Measurements from ENCODE around the gene MYOM3. TPM values are rescaled to one million over a fixed set of nuclear protein-coding genes. Genes with fewer than 3 reads are reported as not detected.

MYOM3 gene
- polyA plus RNA-seq, 2 of the 4 experiments (the other 2 are of a cell fraction) = 2.6 to 8.5 TPM

- Histone ChIP-seq H3K27ac (peak overlapping the region; percentile 86 to 94), H3K4me3 (peak overlapping the region; percentile 50), H3K4me1 (peaks cover 37% of the 10 kb centered on the region), H3K4me2 (peak overlapping the region; percentile 98), H3K9me3 (no peaks in the 10 kb centered on the region)
- TF ChIP-seq ZNF302 (CRISPR knock-in tag; IDR thresholded peaks at IDR 0.05) = no peak
- peak; percentile 72; the same call in 1 of the 2 replicates for TF ChIP-seq KDM1A (IDR thresholded peaks at IDR 0.05; ENCODE audit: low read depth)
- TF ChIP-seq RAD21 (conservative IDR thresholded peaks at IDR 0.05 in 1 of 2, IDR thresholded peaks at IDR 0.05 in 1 of 2) = no peak
- TF ChIP-seq ZSCAN20 (CRISPR knock-in tag; IDR thresholded peaks at IDR 0.05) = no peak
- TF ChIP-seq HMGXB4 (CRISPR knock-in tag; IDR thresholded peaks at IDR 0.05; ENCODE audit: borderline replicate concordance) = no peak
- no peak for TF ChIP-seq HOXB13 (CRISPR knock-in tag; IDR thresholded peaks at IDR 0.05; ENCODE audit: low read depth)
- ChIA-PET CTCF (interaction anchor here (0.8 kb wide), 1 partner anchor 26 kb away, joined by 3 read pairs; no protein-coding TSS in a partner anchor), POLR2A (interaction anchor here (0.9 kb wide), 1 partner anchor 9 kb away, joined by 3 read pairs; no protein-coding TSS in a partner anchor)
- no peak for FAIRE-seq
- WGBS (ENCODE audit: missing lambda C conversion rate) = 71% methylated on average over 1 of the region's 1 CpG
- DNase-seq (ENCODE audit: low read depth in 1 of 2, low spot score in 1 of 2) = no peak
- no peak for ATAC-seq
These were observed 2.8 kb downstream of the MYOM3 start for GRCh38 chr1:24109166-24109483.

- FAIRE-seq = no peak
- WGBS (ENCODE audit: missing lambda C conversion rate) = 18% methylated on average over 11 of the region's 22 CpGs
- CTCF ChIA-PET = interaction anchor here (0.8 kb wide), 1 partner anchor 25 kb away, joined by 3 read pairs; no protein-coding TSS in a partner anchor
- Histone ChIP-seq H3K27ac (peak overlapping the region; percentile 86 to 94), H3K9me3 (no peaks in the 10 kb centered on the region), H3K4me3 (peak overlapping the region; percentile 50), H3K4me1 (peaks cover 37% of the 10 kb centered on the region), H3K4me2 (peak overlapping the region; percentile 98)
- peak; percentile 63 to 68 for DNase-seq (ENCODE audit: low read depth in 1 of 2, low spot score in 1 of 2)
- TF ChIP-seq FOSB (CRISPR knock-in tag; IDR thresholded peaks at IDR 0.05) (no peak), POLR2A (IDR thresholded peaks at IDR 0.05; ENCODE audit: low read length) (peak; percentile 16), FOSL2 (IDR thresholded peaks at IDR 0.05) (no peak), FOSL2 (CRISPR knock-in tag; IDR thresholded peaks at IDR 0.05) (peak; percentile 67)
- POLR2A ChIA-PET = interaction anchor here (0.9 kb wide), 1 partner anchor 9 kb away, joined by 3 read pairs; no protein-coding TSS in a partner anchor
- peak; percentile 78 to 82 for ATAC-seq
These were observed 3.4 kb downstream of the MYOM3 start for GRCh38 chr1:24108334-24109165.

- DNase-seq (ENCODE audit: low read depth in 1 of 2, low spot score in 1 of 2) (peak; percentile 59 to 61), FAIRE-seq (no peak), ATAC-seq (peak; percentile 81 to 85)
- Histone ChIP-seq H3K4me1 (peaks cover 37% of the 10 kb centered on the region), H3K4me3 (peak overlapping the region; percentile 50), H3K4me2 (peak overlapping the region; percentile 98), H3K9me3 (no peaks in the 10 kb centered on the region), H3K27ac (peak overlapping the region; percentile 86 to 94)
- WGBS (ENCODE audit: missing lambda C conversion rate) = 58% methylated on average over 10 of the region's 18 CpGs
- no peak for TF ChIP-seq MAFK (IDR thresholded peaks at IDR 0.05; ENCODE audit: partially characterized antibody)
- peak; percentile 32 for TF ChIP-seq MAX (IDR thresholded peaks at IDR 0.05)
- 0 out of 2 replicates have a peak, but pooled peaks have one; percentile 8 for TF ChIP-seq E2F6 (IDR thresholded peaks at IDR 0.05; ENCODE audit: borderline replicate concordance, low read depth)
- CTCF ChIA-PET = no interaction called here
- POLR2A ChIA-PET = no interaction called here
These were observed 4.3 kb downstream of the MYOM3 start for GRCh38 chr1:24107462-24108138.

Data from A549 (cell line).